Endothelial cell of umbilical vein (primary cell): ENCODE measurements around the gene CSTF3.

Source experiments
- CTCF ChIP-seq, 2 donors: IDR thresholded peaks; 1 replicate in 1 of 2; 2 replicates in 1 of 2; pipeline ENCODE4 v1.5.1; 2011; ENCODE audit warnings: low read length in 2 of 2, mild to moderate bottlenecking in 2 of 2, moderate library complexity in 2 of 2, control low read depth in 1 of 2, inconsistent platforms in 1 of 2, low read depth in 1 of 2; ENCODE audit not compliant: insufficient read depth in 1 of 2; ENCODE audit errors: extremely low read depth in 1 of 2
- EZH2 ChIP-seq: IDR thresholded peaks from 2 replicates; pipeline ENCODE4 v1.6.1; 2012; ENCODE audit warnings: borderline replicate concordance, low read depth, mild to moderate bottlenecking, moderate library complexity, low read length, inconsistent platforms; ENCODE audit not compliant: severe bottlenecking
- GATA2 ChIP-seq: IDR thresholded peaks from 2 replicates; pipeline ENCODE4 v1.7.0; 2011; ENCODE audit warnings: low read depth, mild to moderate bottlenecking, moderate library complexity, mixed read lengths, low read length; ENCODE audit not compliant: insufficient read length, insufficient read depth
- MYC ChIP-seq: IDR thresholded peaks from one replicate; pipeline ENCODE4 v1.6.1; 2011; ENCODE audit warnings: mild to moderate bottlenecking, low read depth, low read length
- POLR2AphosphoS5 ChIP-seq: IDR thresholded peaks from 2 replicates; pipeline ENCODE4 v1.6.1; 2012; ENCODE audit warnings: low read depth, mild to moderate bottlenecking, control low read depth, low read length, moderate library complexity; ENCODE audit not compliant: insufficient read depth

- TF ChIP-seq CTCF (IDR thresholded peaks at IDR 0.05; ENCODE audit: extremely low read depth in 1 of 2, insufficient read depth in 1 of 2, low read depth in 1 of 2, low read length in 2 of 2) (no peak), EZH2 (no peak), MYC (no peak), GATA2 (no peak), POLR2AphosphoS5 (no peak)
Measured at GRCh38 chr11:33109294-33109895, 51.9 kb downstream of the CSTF3 start.
